H1 (cell line): ENCODE data around the gene GRIK4. TPM values are rescaled to one million over a fixed set of nuclear protein-coding genes. Genes with fewer than 3 reads are reported as not detected.

ENCODE experiments used
- CTCF ChIA-PET: fragments of 300-600 bp; sonication (Branson Sonifier 250); formaldehyde crosslinking; loops from one replicate; lab custom pipeline; 2021; ENCODE audit not compliant: partially characterized antibody; lab: Charles Lee
- POLR2A ChIA-PET: fragments of 300-600 bp; sonication (Branson Sonifier 250); formaldehyde crosslinking; loops from one replicate; lab custom pipeline; 2021; ENCODE audit warnings: inconsistent platforms; ENCODE audit not compliant: partially characterized antibody; lab: Charles Lee
- DNase-seq, 2 experiments: peaks; one replicate each; pipeline versions ENCODE4 v3.0.0 to v3.0.0-alpha.2; 2010 to 2022; ENCODE audit warnings: low spot score in 2 of 2, low read depth in 1 of 2, mixed read lengths in 1 of 2
- FAIRE-seq: peaks from 2 replicates; lab custom pipeline; 2011; peaks lifted over from hg19 to GRCh38; lab: Jason Lieb, UNC
- H2AFZ ChIP-seq: 2 replicates; pipeline ENCODE4 v1.8.1; 2012; ENCODE audit warnings: low read length, inconsistent platforms
- H2AK5ac ChIP-seq: 2 replicates; pipeline ENCODE4 v1.6.1; 2013; ENCODE audit warnings: low read depth, low read length
- H2BK120ac ChIP-seq: replicated peaks from 2 replicates; pipeline ENCODE3; 2013; ENCODE audit warnings: low read depth, low read length, inconsistent platforms
- H2BK12ac ChIP-seq: 2 replicates; pipeline ENCODE4 v1.6.1; 2013; ENCODE audit warnings: low read depth, low read length
- H2BK15ac ChIP-seq: 2 replicates; pipeline ENCODE4 v1.6.1; 2013; ENCODE audit warnings: low read length
- H2BK20ac ChIP-seq: 2 replicates; pipeline ENCODE4 v1.6.1; 2013; ENCODE audit warnings: low read length
- H2BK5ac ChIP-seq: 2 replicates; pipeline ENCODE4 v1.6.1; 2013; ENCODE audit warnings: low read depth, low read length
- H3K14ac ChIP-seq: 2 replicates; pipeline ENCODE4 v1.6.1; 2013; ENCODE audit warnings: inconsistent platforms; ENCODE audit not compliant: insufficient read length
- H3K18ac ChIP-seq: 2 replicates; pipeline ENCODE4 v1.6.1; 2013; ENCODE audit warnings: low read length; ENCODE audit errors: extremely low read depth
- H3K23ac ChIP-seq: 2 replicates; pipeline ENCODE4 v1.6.1; 2013; ENCODE audit warnings: inconsistent platforms; ENCODE audit not compliant: insufficient read length
- H3K23me2 ChIP-seq: 2 replicates; pipeline ENCODE4 v1.6.1; 2013; ENCODE audit warnings: low read depth, low read length
- H3K27ac ChIP-seq: 2 replicates; pipeline ENCODE4 v1.6.1; 2011; ENCODE audit warnings: low read depth, low read length, inconsistent platforms
- H3K27me3 ChIP-seq, 4 experiments: replicated peaks in 1 of 4; 1 replicate in 1 of 4; 2 replicates in 3 of 4; pipeline versions ENCODE4 v1.6.1 to v1.8.1; 2011 to 2013; ENCODE audit warnings: low read length in 3 of 4, mild to moderate bottlenecking in 3 of 4, inconsistent platforms in 2 of 4, mixed read lengths in 2 of 4, moderate library complexity in 1 of 4; ENCODE audit not compliant: control insufficient read depth in 3 of 4, insufficient read depth in 3 of 4; ENCODE audit errors: extremely low read depth in 1 of 4
- H3K36me3 ChIP-seq, 4 experiments: 2 replicates each; pipeline versions ENCODE4 v1.6.1 to v1.8.1; 2011 to 2013; ENCODE audit warnings: mild to moderate bottlenecking in 4 of 4, low read length in 3 of 4, moderate library complexity in 2 of 4, control low read depth in 1 of 4, inconsistent platforms in 1 of 4; ENCODE audit not compliant: insufficient read depth in 4 of 4, control insufficient read depth in 2 of 4
- H3K4ac ChIP-seq: replicated peaks from 2 replicates; pipeline ENCODE3; 2013; ENCODE audit warnings: low read length, low read depth, mixed read lengths, inconsistent platforms; ENCODE audit not compliant: insufficient read length
- H3K4me1 ChIP-seq, 4 experiments: replicated peaks in 1 of 4; 1 replicate in 1 of 4; 2 replicates in 3 of 4; pipeline versions ENCODE4 v1.6.1 to v1.8.1; 2011 to 2013; ENCODE audit warnings: low read length in 3 of 4, inconsistent platforms in 2 of 4, mixed read lengths in 1 of 4; ENCODE audit not compliant: insufficient read depth in 4 of 4, control insufficient read depth in 3 of 4
- H3K4me2 ChIP-seq, 2 experiments: 2 replicates each; pipeline versions ENCODE4 v1.6.1 to v1.8.1; 2011 to 2013; ENCODE audit warnings: low read depth in 2 of 2, low read length in 2 of 2, control low read depth in 1 of 2, inconsistent platforms in 1 of 2, mild to moderate bottlenecking in 1 of 2; ENCODE audit not compliant: insufficient read depth in 1 of 2
- H3K4me3 ChIP-seq, 4 experiments: fragments of 200-600, 300-600 bp in 1 of 4; sonication (generic), shearing (Covaris generic), sonication (Bioruptor Twin) in 1 of 4; 2 replicates each; pipeline versions ENCODE4 v1.5.1 to v1.8.1; 2011 to 2016; ENCODE audit warnings: low read length in 4 of 4, low read depth in 3 of 4, control low read depth in 2 of 4, inconsistent platforms in 2 of 4, mild to moderate bottlenecking in 2 of 4, mixed read lengths in 1 of 4, moderate library complexity in 1 of 4; ENCODE audit not compliant: insufficient read depth in 2 of 4; ENCODE audit errors: extremely low read depth in 1 of 4
- H3K56ac ChIP-seq: replicated peaks from 2 replicates; pipeline ENCODE3; 2013; ENCODE audit warnings: low read depth, mild to moderate bottlenecking, mixed read lengths, low read length, inconsistent platforms; ENCODE audit not compliant: insufficient read length
- H3K79me1 ChIP-seq: 2 replicates; pipeline ENCODE4 v1.6.1; 2013; ENCODE audit warnings: low read depth, low read length, control low read depth
- H3K79me2 ChIP-seq, 2 experiments: 2 replicates each; pipeline versions ENCODE4 v1.6.1 to v1.8.1; 2012 to 2013; ENCODE audit warnings: low read length in 2 of 2, mild to moderate bottlenecking in 2 of 2, inconsistent platforms in 1 of 2; ENCODE audit not compliant: insufficient read depth in 2 of 2, control insufficient read depth in 1 of 2
- H3K9ac ChIP-seq, 4 experiments: replicated peaks in 1 of 4; 1 replicate in 1 of 4; 2 replicates in 3 of 4; pipeline versions ENCODE4 v1.6.1 to v1.8.1; 2011 to 2013; ENCODE audit warnings: low read depth in 3 of 4, low read length in 3 of 4, control low read depth in 2 of 4, mild to moderate bottlenecking in 2 of 4, moderate library complexity in 2 of 4, inconsistent platforms in 1 of 4; ENCODE audit errors: extremely low read depth in 1 of 4
- H3K9me3 ChIP-seq, 2 experiments: 2 replicates each; pipeline versions ENCODE4 v1.6.1 to v1.8.1; 2012 to 2013; ENCODE audit warnings: mild to moderate bottlenecking in 2 of 2, moderate library complexity in 2 of 2, control low read depth in 1 of 2, inconsistent platforms in 1 of 2, low read depth in 1 of 2, low read length in 1 of 2, mixed read lengths in 1 of 2; ENCODE audit not compliant: insufficient read depth in 2 of 2
- H4K20me1 ChIP-seq, 2 experiments: replicated peaks in 1 of 2; 2 replicates each; pipeline versions ENCODE3 to v1.8.1; 2011 to 2013; ENCODE audit warnings: inconsistent platforms in 2 of 2, low read length in 2 of 2, mild to moderate bottlenecking in 1 of 2; ENCODE audit not compliant: insufficient read depth in 2 of 2, control insufficient read depth in 1 of 2
- H4K5ac ChIP-seq: 2 replicates; pipeline ENCODE4 v1.6.1; 2013; ENCODE audit warnings: low read length, low read depth, mixed read lengths, inconsistent platforms; ENCODE audit not compliant: insufficient read length
- H4K8ac ChIP-seq: 2 replicates; pipeline ENCODE4 v1.8.0; 2013; ENCODE audit warnings: mild to moderate bottlenecking, moderate library complexity, low read length, inconsistent platforms; ENCODE audit not compliant: insufficient read depth; ENCODE audit errors: extremely low read depth
- H4K91ac ChIP-seq: replicated peaks from 2 replicates; pipeline ENCODE3; 2013; ENCODE audit warnings: low read length, mixed read lengths, inconsistent platforms; ENCODE audit not compliant: insufficient read length
- ATF2 ChIP-seq: IDR thresholded peaks from 2 replicates; pipeline ENCODE4 v1.6.1; 2012; ENCODE audit warnings: low read length, inconsistent platforms
- CEBPB ChIP-seq: IDR thresholded peaks from 2 replicates; pipeline ENCODE4 v1.6.1; 2012; ENCODE audit warnings: low read depth, low read length
- EZH2 ChIP-seq: fragments of 200-600 bp; sonication (generic); IDR thresholded peaks from 2 replicates; pipeline ENCODE4 v1.7.1; 2012; ENCODE audit warnings: low read depth, mild to moderate bottlenecking, moderate library complexity, low read length, inconsistent platforms; ENCODE audit not compliant: severe bottlenecking
- KDM5A ChIP-seq: fragments of 200-600 bp; IDR thresholded peaks from 2 replicates; pipeline ENCODE4 v1.7.1; 2012; ENCODE audit warnings: mild to moderate bottlenecking, low read length, inconsistent platforms, mixed read lengths
- NRF1 ChIP-seq: IDR thresholded peaks from 2 replicates; pipeline ENCODE4 v1.6.1; 2011; ENCODE audit warnings: mild to moderate bottlenecking, low read depth, low read length, improper control_type of control experiment
- RBBP5 ChIP-seq: IDR thresholded peaks from 2 replicates; pipeline ENCODE4 v1.7.1; 2012; ENCODE audit warnings: low read depth, mild to moderate bottlenecking, inconsistent platforms, low read length, moderate library complexity, borderline replicate concordance
- SIN3A ChIP-seq, 2 experiments: IDR thresholded peaks in 1 of 2; conservative IDR thresholded peaks in 1 of 2; 2 replicates each; pipeline ENCODE4 v1.6.1; 2011 to 2012; ENCODE audit warnings: low read length in 2 of 2, improper control_type of control experiment in 1 of 2, low read depth in 1 of 2, mild to moderate bottlenecking in 1 of 2
- SIRT6 ChIP-seq: IDR thresholded peaks from one replicate; pipeline ENCODE4 v1.7.1; 2012; ENCODE audit warnings: low read length, inconsistent platforms
- TBP ChIP-seq: IDR thresholded peaks from 2 replicates; pipeline ENCODE4 v1.6.1; 2011; ENCODE audit warnings: low read depth, low read length, improper control_type of control experiment
- WGBS, 2 experiments: shearing (Covaris generic) in 1 of 2; methylation state at CpG; one replicate each; pipeline versions ENCODE4 v1.1.6 to v1.1.7; 2013 to 2015; ENCODE audit warnings: low lambda C conversion rate in 2 of 2, mixed read lengths in 2 of 2, inconsistent platforms in 1 of 2, low coverage in 1 of 2, missing lambda C conversion rate in 1 of 2; ENCODE audit not compliant: insufficient replicate concordance in 2 of 2, insufficient coverage in 1 of 2, insufficient read length in 1 of 2; ENCODE audit errors: extremely low coverage in 1 of 2, missing lambda C conversion rate in 1 of 2; 5-methylcytosine and 5-hydroxymethylcytosine counted together
- polyA plus RNA-seq, 7 experiments: library from polyadenylated mRNA; depleted of rRNA in 3 of 7; stranded (reverse) in 5 of 7; unstranded in 2 of 7; fragments of >200 nt in 5 of 7; fragments of 200-250 nt in 2 of 7; gene quantifications; 1 replicate in 5 of 7; 2 replicates in 1 of 7; 4 replicates in 1 of 7; pipeline versions ENCODE4 v1.2.1 to v1.2.3, GENCODE V29; 2011 to 2013; ENCODE audit warnings: missing spikeins in 2 of 7, mixed read lengths in 2 of 7
- total RNA-seq: library from RNA; stranded (reverse); fragmentation: NEBNext Ultra II Directional; extraction: Animal tissue kit (Norgen Biotek cat#: 25700); gene quantifications from 2 replicates; pipeline ENCODE4 v1.2.1, GENCODE V29; 2021

The GRIK4 gene
- total and polyA plus RNA-seq, 2 of the 8 experiments (the other 6 are each of a cell fraction or from before 2014, with no cell fraction given) = 1.2 to 2.9 TPM

GRCh38 chr11:121037016-121037415, 525.5 kb downstream of the GRIK4 start:
- POLR2A ChIA-PET = no interaction called here
- CTCF ChIA-PET = interaction anchor here (0.6 to 1.9 kb wide), 7 partner anchors 9 to 1451 kb away, joined by 3 to 4 read pairs (median 4); no protein-coding TSS in a partner anchor
- TF ChIP-seq EZH2 (no peak), KDM5A (no peak), SIN3A (conservative IDR thresholded peaks at IDR 0.05 in 1 of 2, IDR thresholded peaks at IDR 0.05 in 1 of 2; ENCODE audit: low read depth in 1 of 2, low read length in 2 of 2) (no peak), RBBP5 (no peak), ATF2 (no peak), NRF1 (no peak), SIRT6 (no peak), CEBPB (no peak), TBP (no peak)
- Histone ChIP-seq H2BK5ac (no peak overlapping the region), H4K20me1 (no peaks in the 10 kb centered on the region), H2BK120ac (no peak overlapping the region), H4K8ac (no peak overlapping the region), H3K79me2 (peaks cover 0 to 78% of the 10 kb centered on the region in 2 experiments; a peak in 2 of 4 replicates), H4K91ac (no peak overlapping the region), H2BK15ac (no peak overlapping the region), H3K14ac (no peak overlapping the region), H3K23me2 (no peaks in the 10 kb centered on the region), H3K9ac (no peak overlapping the region), H3K18ac (no peak overlapping the region), H3K4me3 (no peak overlapping the region), H3K56ac (no peak overlapping the region), H3K23ac (no peak overlapping the region), H3K4ac (no peak overlapping the region), H2AK5ac (no peak overlapping the region), H2BK20ac (no peak overlapping the region), H3K4me1 (peaks cover 0 to 12% (median 6%) of the 10 kb centered on the region in 4 experiments; a peak in 6 of 7 replicates), H2BK12ac (no peak overlapping the region), H3K27ac (no peak overlapping the region), H3K36me3 (no peaks in the 10 kb centered on the region; a peak in 1 of 8 replicates), H3K9me3 (no peaks in the 10 kb centered on the region), H3K79me1 (no peaks in the 10 kb centered on the region), H3K27me3 (no peaks in the 10 kb centered on the region), H2AFZ (no peak overlapping the region), H3K4me2 (no peak overlapping the region), H4K5ac (no peak overlapping the region)
- 85% methylated on average over 1 of the region's 1 CpG; no CpG with 5 or more reads in 1 of the 2 experiments for WGBS, 2 experiments
- DNase-seq = no peak
- FAIRE-seq = no peak
